Activated CD8-positive, alpha-beta memory T cell treated with anti-CD3 and anti-CD28 coated beads for 36 hours (primary cell): ENCODE measurements around the gene ZC3H6. TPM values are rescaled to one million over a fixed set of nuclear protein-coding genes. Genes with fewer than 3 reads are reported as not detected.

Experiments used
- CTCF ChIA-PET: fragments of 350-600 bp; sonication (Branson Sonifier 250); formaldehyde crosslinking; loops from one replicate; lab custom pipeline; 2021; ENCODE audit warnings: antibody characterized with exemption; lab: Charles Lee
- POLR2A ChIA-PET: fragments of 350-600 bp; sonication (Branson Sonifier 250); formaldehyde crosslinking; loops from one replicate; lab custom pipeline; 2021; ENCODE audit warnings: antibody characterized with exemption; lab: Charles Lee
- total RNA-seq, 2 experiments: library from RNA; stranded (reverse); gene quantifications; one replicate each; pipeline ENCODE4 v1.2.3, GENCODE V29; 2021

Gene ZC3H6, protein sequence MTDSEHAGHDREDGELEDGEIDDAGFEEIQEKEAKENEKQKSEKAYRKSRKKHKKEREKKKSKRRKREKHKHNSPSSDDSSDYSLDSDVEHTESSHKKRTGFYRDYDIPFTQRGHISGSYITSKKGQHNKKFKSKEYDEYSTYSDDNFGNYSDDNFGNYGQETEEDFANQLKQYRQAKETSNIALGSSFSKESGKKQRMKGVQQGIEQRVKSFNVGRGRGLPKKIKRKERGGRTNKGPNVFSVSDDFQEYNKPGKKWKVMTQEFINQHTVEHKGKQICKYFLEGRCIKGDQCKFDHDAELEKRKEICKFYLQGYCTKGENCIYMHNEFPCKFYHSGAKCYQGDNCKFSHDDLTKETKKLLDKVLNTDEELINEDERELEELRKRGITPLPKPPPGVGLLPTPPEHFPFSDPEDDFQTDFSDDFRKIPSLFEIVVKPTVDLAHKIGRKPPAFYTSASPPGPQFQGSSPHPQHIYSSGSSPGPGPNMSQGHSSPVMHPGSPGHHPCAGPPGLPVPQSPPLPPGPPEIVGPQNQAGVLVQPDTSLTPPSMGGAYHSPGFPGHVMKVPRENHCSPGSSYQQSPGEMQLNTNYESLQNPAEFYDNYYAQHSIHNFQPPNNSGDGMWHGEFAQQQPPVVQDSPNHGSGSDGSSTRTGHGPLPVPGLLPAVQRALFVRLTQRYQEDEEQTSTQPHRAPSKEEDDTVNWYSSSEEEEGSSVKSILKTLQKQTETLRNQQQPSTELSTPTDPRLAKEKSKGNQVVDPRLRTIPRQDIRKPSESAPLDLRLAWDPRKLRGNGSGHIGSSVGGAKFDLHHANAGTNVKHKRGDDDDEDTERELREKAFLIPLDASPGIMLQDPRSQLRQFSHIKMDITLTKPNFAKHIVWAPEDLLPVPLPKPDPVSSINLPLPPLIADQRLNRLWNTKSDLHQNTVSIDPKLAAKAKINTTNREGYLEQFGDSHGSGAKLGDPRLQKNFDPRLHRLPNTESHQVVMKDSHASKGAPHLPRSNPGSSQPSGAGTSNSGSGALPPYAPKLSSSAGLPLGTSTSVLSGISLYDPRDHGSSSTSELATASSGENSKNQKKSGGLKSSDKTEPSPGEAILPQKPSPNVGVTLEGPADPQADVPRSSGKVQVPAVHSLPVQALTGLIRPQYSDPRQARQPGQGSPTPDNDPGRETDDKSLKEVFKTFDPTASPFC
- total RNA-seq = 1 to 10 TPM; 3.3 to 3.8 TPM

DNA sequence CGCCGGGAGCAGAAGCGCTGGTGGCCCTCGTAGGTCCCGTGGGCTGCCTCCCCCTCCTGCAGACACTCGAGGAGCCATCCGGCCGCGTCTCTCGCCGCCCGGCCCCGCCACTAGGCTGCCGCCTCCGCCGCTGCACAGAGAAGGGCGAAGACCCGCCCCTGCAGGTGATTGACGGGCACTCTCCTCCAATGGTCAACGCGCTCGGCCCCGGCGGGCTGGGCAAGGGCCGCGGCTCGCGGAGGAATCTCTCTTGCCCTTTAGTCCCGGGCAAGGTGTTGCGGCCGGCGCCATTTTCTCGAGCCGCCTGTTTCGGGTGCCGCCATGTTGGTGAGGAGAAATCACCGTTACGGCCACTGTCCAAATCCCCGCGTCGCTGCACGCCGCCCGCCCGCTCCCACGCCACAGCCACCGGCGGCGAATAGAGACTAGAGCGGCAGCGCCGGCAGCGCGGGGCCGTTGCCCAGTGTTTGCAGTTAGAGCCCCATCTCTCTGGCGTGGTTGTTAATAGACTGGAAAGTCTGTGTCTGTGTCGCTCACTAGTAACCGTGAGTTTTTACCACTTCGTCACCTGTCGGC, at the start of gene ZC3H6:
TSS of gene ZC3H6 (plus strand) at position 287 of the 576 bp plus-strand sequence. CDS start 398 bp downstream, outside the sequence.
- CTCF ChIA-PET = interaction anchor here (0.7 to 1.1 kb wide), 3 partner anchors 13 to 25 kb away, joined by 3 to 7 read pairs (median 3); no protein-coding TSS in a partner anchor

DNA sequence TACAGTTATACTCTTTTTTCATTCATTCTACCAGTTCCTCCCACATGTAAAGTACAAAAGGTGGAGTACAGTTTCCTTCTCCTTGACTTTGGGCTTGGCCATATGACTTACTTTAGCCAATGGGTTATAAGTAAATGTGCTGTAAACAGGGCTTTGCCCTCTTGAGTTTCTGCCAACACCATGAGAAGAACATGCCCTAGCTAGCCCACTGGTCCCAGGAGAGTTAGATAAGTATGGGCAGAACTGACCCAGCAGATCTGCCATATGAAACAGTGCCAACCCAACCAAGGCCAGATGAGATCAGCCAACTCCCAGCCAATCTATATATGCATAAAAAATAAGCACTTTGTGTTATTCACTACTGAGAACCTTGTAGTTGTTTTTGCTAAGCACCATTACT, 46.0 kb upstream of the ZC3H6 start:
- ChIA-PET POLR2A (no interaction called here), CTCF (no interaction called here)

More for the DNA sequence above, at the start of gene ZC3H6:
- POLR2A ChIA-PET = interaction anchor here (0.6 kb wide), 1 partner anchor 119 kb away, joined by 4 read pairs; no protein-coding TSS in a partner anchor

DNA sequence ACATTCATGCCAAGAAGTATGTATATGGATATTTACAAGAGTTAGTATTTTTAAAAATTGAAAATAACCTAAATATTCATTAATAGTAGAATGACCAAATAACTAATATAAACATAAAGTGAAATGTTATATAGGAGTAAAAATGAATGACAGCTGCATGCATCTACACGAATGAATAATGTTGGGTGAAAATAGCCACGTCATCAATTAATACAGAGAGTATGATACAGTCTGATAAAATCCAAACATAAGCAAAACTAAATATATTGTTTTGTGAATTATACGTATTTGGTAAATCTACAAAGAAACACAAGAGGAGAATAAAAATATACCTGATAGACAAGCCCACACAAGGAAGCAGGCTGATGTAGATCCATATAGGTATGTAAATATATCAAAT, 45.0 kb upstream of the ZC3H6 start:
- CTCF ChIA-PET = no interaction called here
- POLR2A ChIA-PET = no interaction called here

DNA sequence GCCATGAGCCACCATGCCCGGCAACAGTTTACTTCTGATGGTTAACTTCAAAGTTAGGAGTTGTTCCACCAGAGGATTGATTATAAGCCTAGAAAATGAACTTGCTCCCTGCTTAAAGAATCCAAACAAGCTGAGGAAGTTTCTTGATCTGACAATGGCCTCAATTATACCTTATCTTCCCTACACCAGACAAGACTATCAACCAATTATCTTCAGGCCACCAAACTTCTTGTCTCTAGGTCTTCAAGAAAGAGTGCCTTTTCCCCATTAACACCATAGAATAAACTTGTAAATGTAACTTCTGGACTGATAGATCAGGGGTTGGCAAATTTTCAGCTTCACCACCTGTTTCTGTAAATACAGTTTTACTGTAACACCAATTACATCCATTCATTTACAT, 35.5 kb upstream of the ZC3H6 start:
- POLR2A ChIA-PET = no interaction called here

DNA sequence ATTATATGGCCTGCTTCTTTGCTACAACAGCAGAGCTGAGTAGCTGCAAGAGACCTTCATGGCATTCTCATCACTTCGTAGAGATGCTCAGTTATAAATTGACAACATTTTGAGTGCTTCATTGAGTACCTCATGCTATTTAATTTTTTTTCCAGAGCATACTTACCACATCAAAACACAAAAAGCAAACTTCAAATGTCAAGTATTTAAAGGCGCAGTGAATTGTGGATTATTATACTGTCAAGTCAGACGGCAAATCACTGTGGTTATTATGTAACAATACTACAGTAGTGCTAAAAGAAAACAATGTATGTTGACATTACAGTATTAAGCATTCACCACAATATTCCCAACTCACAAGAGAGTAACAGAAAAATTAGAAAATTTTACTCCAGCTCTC, 33.0 kb upstream of the ZC3H6 start:
- ChIA-PET CTCF (no interaction called here), POLR2A (no interaction called here)

More for the DNA sequence above, 35.5 kb upstream of the ZC3H6 start:
- CTCF ChIA-PET = no interaction called here

DNA sequence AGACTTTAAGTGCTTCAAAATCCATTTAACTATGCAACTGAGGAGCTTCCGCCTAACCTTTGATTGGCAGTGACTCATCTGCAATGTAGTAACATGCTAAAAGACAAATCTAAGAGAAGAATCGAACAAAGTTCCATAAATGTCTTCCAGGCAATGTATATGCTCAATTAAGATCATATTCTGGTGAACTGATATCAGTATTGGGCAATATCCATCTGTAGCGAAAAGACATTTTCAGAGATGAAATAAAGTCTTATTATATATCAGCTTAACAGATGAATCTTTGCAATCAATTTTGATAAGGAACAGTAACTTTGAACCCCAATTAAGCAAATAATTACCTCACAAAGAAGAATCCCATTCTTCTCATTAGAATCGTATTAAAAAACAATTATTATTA, 32.2 kb upstream of the ZC3H6 start:
- CTCF ChIA-PET = no interaction called here
- POLR2A ChIA-PET = no interaction called here

DNA sequence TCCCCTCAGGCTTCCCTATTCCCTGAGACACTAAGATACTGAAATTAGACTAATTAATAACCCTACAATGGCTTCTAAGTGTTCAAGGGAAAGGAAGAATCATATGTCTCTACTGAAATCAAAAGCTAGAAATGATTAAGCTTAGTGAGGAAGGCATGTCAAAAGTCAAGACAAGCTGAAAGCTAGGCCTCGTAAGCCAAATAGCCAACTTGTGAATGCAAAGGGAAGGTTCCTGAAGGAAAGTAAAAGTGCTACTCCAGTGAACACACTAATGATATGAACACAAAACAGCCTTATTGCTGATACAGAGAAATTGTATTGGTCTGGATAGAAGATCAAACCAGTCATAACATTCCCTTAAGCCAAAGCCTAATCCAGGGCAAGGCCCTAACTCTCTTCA, 30.5 kb upstream of the ZC3H6 start:
- CTCF ChIA-PET = interaction anchor here (1.6 kb wide), 1 partner anchor 54 kb away, joined by 4 read pairs; no protein-coding TSS in a partner anchor
- POLR2A ChIA-PET = no interaction called here

DNA sequence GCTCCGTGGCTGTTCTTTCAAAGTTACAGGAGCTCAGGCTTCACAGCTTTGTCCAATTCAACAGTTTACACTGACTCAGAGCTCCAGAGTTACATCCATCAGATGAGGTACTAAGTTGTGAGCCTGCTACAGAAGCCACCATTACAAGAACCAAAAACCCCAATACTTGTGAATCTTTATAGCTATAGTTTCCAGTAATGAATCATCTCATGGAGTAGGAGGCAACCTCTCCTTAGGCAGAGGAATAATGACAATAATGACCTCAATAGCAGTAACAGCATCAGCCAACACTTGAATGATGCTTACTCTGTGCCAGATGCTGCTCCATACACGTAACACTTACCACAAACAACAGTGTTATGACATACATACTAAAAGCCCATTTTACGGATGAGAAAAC, 24.1 kb upstream of the ZC3H6 start:
- CTCF ChIA-PET = interaction anchor here (0.8 to 1.0 kb wide), 3 partner anchors 9 to 23 kb away, joined by 3 to 7 read pairs (median 5); no protein-coding TSS in a partner anchor

DNA sequence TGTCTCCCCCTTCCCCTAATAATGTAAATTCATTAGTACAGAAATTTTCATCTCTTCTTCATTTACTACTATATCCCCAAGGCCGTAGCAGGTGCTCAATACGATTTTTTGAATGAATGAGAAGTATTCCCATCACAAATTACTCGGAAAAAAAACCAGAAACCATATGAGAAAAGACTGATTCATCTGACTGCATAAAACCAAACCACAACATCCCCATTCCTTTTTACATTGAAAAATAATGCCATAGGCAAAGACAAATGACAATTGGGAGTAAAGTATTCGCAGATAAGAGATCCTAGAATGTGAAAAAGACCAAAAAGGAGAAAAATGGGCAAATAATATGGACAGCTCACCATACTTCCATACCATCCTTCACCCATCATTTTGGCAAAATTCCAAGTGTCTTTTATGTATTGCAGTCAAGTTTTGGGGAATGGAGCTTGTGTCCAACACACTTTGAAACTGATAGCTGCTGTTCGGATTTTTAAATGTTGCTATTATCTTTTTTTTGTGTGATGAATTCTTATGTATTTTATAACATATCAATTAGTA, 22.1 kb upstream of the ZC3H6 start:
- CTCF ChIA-PET = no interaction called here
- POLR2A ChIA-PET = interaction anchor here (0.7 kb wide), 1 partner anchor 118 kb away, joined by 3 read pairs; no protein-coding TSS in a partner anchor

More for the DNA sequence above, 24.1 kb upstream of the ZC3H6 start:
- POLR2A ChIA-PET = no interaction called here

DNA sequence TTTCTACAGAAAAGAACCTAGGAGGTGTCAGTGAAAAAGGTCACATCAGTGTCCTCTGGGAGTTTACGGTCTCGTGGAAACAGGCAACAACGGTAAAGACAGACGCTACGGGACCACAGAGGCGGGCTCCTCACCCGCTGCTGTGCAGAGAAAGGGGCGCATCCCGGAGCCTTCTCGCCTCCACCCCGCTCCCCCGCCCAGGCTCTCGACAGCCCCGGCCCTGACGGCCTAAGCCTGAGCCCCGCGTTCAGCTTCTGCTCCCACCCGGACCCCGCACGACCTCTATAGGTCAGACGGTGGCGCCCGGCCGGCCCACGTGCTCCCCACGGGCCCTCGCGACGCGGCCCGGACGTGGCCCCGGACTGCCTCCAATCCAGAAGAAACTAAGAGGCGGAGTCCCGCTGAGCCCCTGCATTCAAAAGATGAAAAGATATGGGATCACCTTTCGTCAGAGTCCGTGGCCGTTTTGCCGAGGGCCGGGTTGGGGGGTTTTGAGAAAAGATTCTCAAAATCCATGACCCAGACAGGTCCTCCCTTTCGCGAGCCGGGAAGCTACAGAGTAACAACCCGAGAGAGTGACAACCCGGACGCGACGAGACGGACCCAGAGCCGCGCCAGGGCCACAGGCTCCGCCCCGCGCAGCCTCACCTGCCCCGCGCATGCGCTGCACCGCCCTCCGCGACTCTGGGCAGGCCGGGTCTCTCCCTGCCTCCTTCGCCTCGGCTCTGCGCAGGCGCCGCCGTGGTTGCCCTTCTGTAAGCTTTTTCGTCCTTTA, 20.7 kb upstream of the ZC3H6 start, which contains the start of gene ZC3H8:
TSS of gene ZC3H8 (minus strand) at position 577 of the 775 bp plus-strand sequence. CDS start at position 516, 61 bp downstream.
- POLR2A ChIA-PET = interaction anchor here (1.5 kb wide), 1 partner anchor 20 kb away, joined by 5 read pairs; no protein-coding TSS in a partner anchor
- CTCF ChIA-PET = interaction anchor here (0.8 to 1.2 kb wide), 2 partner anchors 22 to 226 kb away, joined by 3 read pairs; no protein-coding TSS in a partner anchor

DNA sequence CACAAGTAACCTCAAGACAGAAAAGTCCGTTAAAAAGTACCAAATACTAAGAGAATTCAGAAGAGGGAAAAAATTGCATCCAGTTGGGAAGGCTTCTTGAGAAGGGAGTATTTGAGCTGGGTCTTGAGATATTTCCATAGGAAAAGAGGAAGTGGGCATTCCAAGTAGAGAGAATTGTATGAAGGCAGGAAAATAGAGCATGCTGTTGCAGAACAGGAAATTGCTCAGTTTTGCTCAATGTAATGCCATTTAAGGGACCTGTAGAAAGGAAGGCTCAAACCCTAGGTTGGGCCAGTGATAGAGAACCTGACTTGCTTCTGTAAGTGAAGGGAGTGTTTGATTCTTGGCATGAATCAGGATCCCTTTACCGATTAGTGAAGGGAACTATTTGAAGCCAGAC, 19.5 kb upstream of the ZC3H6 start:
- ChIA-PET POLR2A (no interaction called here), CTCF (no interaction called here)

DNA sequence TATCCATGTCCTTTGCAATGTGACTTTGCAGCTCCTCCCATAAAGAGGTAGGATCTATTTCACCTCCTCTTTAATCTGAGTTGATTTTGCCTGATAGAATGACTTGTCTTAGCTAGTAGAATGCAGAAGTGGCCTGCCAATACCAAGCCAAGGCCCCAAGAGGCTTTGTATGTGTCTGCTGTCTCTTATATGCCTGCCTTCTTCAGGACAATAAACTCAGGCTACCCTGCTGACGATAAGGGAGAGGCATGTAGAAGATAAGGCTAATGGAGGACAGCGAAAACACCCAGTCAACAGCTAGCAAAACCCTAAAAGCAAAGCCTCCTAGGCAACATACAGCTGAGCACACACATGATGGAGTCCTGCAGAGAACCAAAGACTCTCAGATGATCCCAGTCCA, 18.7 kb upstream of the ZC3H6 start:
- ChIA-PET POLR2A (no interaction called here), CTCF (no interaction called here)

DNA sequence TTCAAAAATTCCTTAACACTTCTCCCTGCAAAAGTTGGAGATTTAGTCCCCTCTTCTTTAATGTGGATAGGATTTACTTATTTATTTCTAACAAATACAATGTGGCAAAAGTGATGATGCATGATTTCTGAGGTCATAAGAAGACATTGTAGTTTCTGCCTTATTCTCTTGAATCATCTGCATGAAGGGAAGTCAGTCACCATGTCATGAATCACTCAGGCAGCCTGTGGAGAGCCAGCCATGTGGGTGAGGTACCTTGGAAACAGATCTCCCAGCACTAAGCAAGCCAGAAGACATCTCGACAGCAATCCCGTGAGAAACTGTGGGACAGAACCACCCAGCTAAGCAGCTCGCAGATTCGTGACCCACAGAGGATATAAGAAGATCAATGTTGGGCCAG, 17.8 kb upstream of the ZC3H6 start:
- ChIA-PET CTCF (interaction anchor here (0.6 kb wide), 1 partner anchor 17 kb away, joined by 3 read pairs; no protein-coding TSS in a partner anchor), POLR2A (no interaction called here)

DNA sequence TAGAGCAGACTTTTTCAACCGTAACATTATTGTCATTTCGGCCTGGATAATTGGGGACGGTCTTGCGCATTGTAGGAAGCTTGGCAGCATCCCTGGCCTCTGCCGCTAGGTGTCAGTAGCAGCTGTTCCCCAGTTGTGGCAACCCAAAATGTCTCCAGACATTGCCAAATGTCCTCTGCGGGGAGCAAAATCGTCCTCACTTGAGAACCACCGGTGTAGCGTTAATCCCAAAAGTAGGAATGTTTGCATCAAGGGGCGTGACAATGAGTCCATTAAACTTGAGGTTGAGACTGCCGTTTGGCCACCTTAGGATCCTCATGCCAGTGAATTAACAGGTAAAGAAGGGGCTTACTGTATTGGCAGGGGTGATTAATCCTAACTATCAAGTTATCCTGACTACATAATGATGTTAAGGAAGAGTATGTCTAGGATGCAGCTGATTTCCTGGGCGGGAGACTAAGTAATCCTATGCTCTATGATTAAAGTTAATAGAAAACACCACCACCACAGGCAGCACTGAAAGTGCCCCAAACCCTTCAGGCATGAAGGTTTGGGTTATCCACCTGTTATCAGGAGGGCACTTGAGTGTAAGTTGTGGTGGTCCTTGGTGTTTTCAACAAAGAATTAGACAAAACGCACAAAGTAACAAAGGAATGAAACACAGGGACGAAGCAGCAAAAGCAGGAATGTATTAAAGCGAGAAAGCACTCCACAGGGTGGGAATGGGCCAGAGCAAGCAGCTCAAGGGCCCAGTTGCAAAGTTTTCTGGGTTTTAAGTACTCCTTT, 15.7 kb upstream of the ZC3H6 start:
- CTCF ChIA-PET = interaction anchor here (0.5 to 1.5 kb wide), 9 partner anchors 9 to 220 kb away, joined by 3 to 5 read pairs (median 3); no protein-coding TSS in a partner anchor
- POLR2A ChIA-PET = interaction anchor here (0.6 to 0.7 kb wide), 3 partner anchors 12 to 278 kb away, joined by 3 to 4 read pairs (median 3); no protein-coding TSS in a partner anchor

DNA sequence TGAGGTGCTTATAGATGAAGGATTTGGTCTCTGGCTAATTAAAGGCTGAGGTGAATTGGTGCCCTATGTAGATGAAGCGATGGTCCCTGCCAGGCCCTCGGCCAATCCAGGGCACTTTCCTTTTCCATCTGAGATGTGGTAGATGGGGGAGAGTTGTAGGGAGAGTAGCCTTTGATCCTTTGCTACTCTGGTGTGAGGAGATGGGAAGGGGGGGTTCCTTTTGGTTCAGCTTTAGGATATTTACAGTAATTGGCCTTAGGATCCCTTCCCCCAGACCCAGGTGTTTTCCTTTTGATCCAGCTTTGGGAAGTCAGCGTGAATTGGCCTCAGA, 15.1 kb upstream of the ZC3H6 start:
- CTCF ChIA-PET = interaction anchor here (0.8 to 1.4 kb wide), 4 partner anchors 9 to 139 kb away, joined by 3 to 5 read pairs (median 4); no protein-coding TSS in a partner anchor
- POLR2A ChIA-PET = interaction anchor here (0.6 kb wide), 1 partner anchor 11 kb away, joined by 3 read pairs; no protein-coding TSS in a partner anchor

DNA sequence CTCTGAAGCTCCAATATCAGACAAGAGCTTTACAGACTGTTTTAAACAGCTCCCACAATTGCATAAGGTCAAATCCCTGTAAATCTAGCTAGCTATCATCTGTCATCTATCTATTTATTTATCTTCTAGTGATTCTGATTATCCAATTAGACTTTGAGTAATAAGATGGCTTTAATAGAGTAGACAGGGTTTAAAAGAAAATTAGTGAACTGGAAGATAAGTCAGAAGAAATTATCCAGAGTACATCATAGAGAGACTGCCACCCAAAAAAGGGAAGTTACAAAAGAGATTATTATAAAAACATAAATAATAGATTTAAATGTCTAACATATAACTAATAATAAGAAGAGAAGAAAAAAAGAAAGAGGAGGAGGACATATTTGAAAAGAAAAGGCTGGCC, 12.5 kb upstream of the ZC3H6 start:
- CTCF ChIA-PET = interaction anchor here (1.0 kb wide), 1 partner anchor 12 kb away, joined by 3 read pairs; no protein-coding TSS in a partner anchor
- POLR2A ChIA-PET = no interaction called here
